GM18907 (cell line): ENCODE data around the gene PPP1R18.

ENCODE experiments used
- ATAC-seq: cut with Tn5 transposase; IDR thresholded peaks from one replicate; pipeline ENCODE4 v1.9.1; 2021; ENCODE audit warnings: mild to moderate bottlenecking, moderate library complexity; ENCODE audit not compliant: unreplicated experiment

PPP1R18 gene

GRCh38 chr6:30689985-30690384, 3.5 kb upstream of the PPP1R18 start:
- ATAC-seq, result no peak

- ATAC-seq, result no peak
Observed at GRCh38 chr6:30689022-30689865, 2.8 kb upstream of the PPP1R18 start.

- no peak for ATAC-seq
Observed at GRCh38 chr6:30688569-30688968, 2.1 kb upstream of the PPP1R18 start.

- ATAC-seq, result no peak
Observed at GRCh38 chr6:30687659-30688431, 1.4 kb upstream of the PPP1R18 start.

GRCh38 chr6:30686908-30687658, 638 bp upstream of the PPP1R18 start:
- peak; percentile 47 for ATAC-seq

GRCh38 chr6:30685157-30686008, 1.1 kb downstream of the PPP1R18 start:
- no peak for ATAC-seq

GRCh38 chr6:30684386-30685156, 1.9 kb downstream of the PPP1R18 start:
- ATAC-seq, result no peak

GRCh38 chr6:30683980-30684338, 2.5 kb downstream of the PPP1R18 start:
- no peak for ATAC-seq

GRCh38 chr6:30683183-30683979, 3.1 kb downstream of the PPP1R18 start:
- no peak for ATAC-seq

GRCh38 chr6:30682143-30683117, 4.0 kb downstream of the PPP1R18 start:
- peak; percentile 35 for ATAC-seq

GRCh38 chr6:30681766-30682142, 4.7 kb downstream of the PPP1R18 start:
- ATAC-seq, result no peak

GRCh38 chr6:30679765-30680535, 6.5 kb downstream of the PPP1R18 start:
- ATAC-seq, result no peak

- ATAC-seq, result peak; percentile 40
Observed at GRCh38 chr6:30678964-30679726, 7.3 kb downstream of the PPP1R18 start.

- ATAC-seq, result no peak
Observed at GRCh38 chr6:30676660-30677285, 9.7 kb downstream of the PPP1R18 start.

GRCh38 chr6:30672445-30673253, 13.8 kb downstream of the PPP1R18 start, which contains the start of gene DHX16:
DHX16 (minus strand) TSS chr6:30673006; CDS start chr6:30672841, 165 bp downstream.
- ATAC-seq, result peak; percentile 77
